ENCODE data around the gene SNAP47. TPM values are rescaled to one million over a fixed set of nuclear protein-coding genes. Genes with fewer than 3 reads are reported as not detected.

SNAP47 gene
- total and polyA plus RNA-seq, 9 of the 15 experiments (the other 6 are each of a cell fraction or from before 2014, with no cell fraction given): 2.5 to 41.3 (median 32.6) TPM

GRCh38 chr1:227731241-227731677, 4.0 kb upstream of the SNAP47 start:
- peak overlapping the region in 1 of 2 experiments; percentile 22; a peak in 1 of 4 replicates for H3K9ac ChIP-seq (ENCODE audit: insufficient read depth in 1 of 2, low read depth in 2 of 2, low read length in 2 of 2)
- peaks cover 17% of the 10 kb centered on the region for H4K20me1 ChIP-seq (replicated peaks; ENCODE audit: control insufficient read depth, insufficient read depth, low read length)
- no TSS peak for BruUV-seq (replicated peaks)
- no peak overlapping the region for H3K27ac ChIP-seq (ENCODE audit: extremely low read depth, low read depth, low read length)
- no peaks in the 10 kb centered on the region for H3K9me1 ChIP-seq (ENCODE audit: control insufficient read depth, insufficient read depth, low read length)
- no peak for ATAC-seq
- peaks cover 36% of the 10 kb centered on the region for H3K79me2 ChIP-seq (ENCODE audit: control insufficient read depth, insufficient read depth, low read length)
- no peaks in the 10 kb centered on the region for H3K9me3 ChIP-seq (replicated peaks; ENCODE audit: control insufficient read depth, insufficient read depth, low read depth, low read length)
- H3K4me1 ChIP-seq (replicated peaks in 1 of 2; ENCODE audit: control insufficient read depth in 2 of 2, insufficient read depth in 2 of 2, low read length in 2 of 2): peaks cover 17 to 84% of the 10 kb centered on the region in 2 experiments
- in situ Hi-C loops (cut with MboI) (no loop called here), intact Hi-C loops (cut with micrococcal nuclease) (no loop called here)
- no peak for FAIRE-seq
- no peak overlapping the region for H3K4me2 ChIP-seq (ENCODE audit: insufficient read depth, low read length)
- TF ChIP-seq ZNF124 (CRISPR knock-in tag; IDR thresholded peaks at IDR 0.05) (0 out of 2 replicates have a peak, but pooled peaks have one; percentile 32), RBFOX2 (IDR thresholded peaks at IDR 0.05; ENCODE audit: low read depth, low read length) (peak; percentile 3; the same call in 1 of the 2 replicates), MEIS2 (IDR thresholded peaks at IDR 0.05; ENCODE audit: partially characterized antibody) (no peak), POLR2G (IDR thresholded peaks at IDR 0.05; ENCODE audit: low read depth, low read length) (peak; percentile 55; the same call in 1 of the 2 replicates), ELF1 (tag; IDR thresholded peaks at IDR 0.05) (no peak)
- no peak overlapping the region for H3K4me3 ChIP-seq
- DNase-seq (ENCODE audit: extremely low read depth in 1 of 4, low spot score in 3 of 4): no peak
- CTCF ChIA-PET (ENCODE audit: low intra/inter-chr PET ratio): no interaction called here
- H3K36me3 ChIP-seq (ENCODE audit: control insufficient read depth, insufficient read depth, low read length): peaks cover 35% of the 10 kb centered on the region; the same call in 2 of the 3 replicates
- POLR2A ChIA-PET: interaction anchor here (0.5 to 1.1 kb wide), 4 partner anchors 44 to 1304 kb away, joined by 3 to 4 read pairs (median 4); no protein-coding TSS in a partner anchor
- H2AFZ ChIP-seq (ENCODE audit: low read depth, low read length): no peak overlapping the region
- no peaks in the 10 kb centered on the region for H3K27me3 ChIP-seq (ENCODE audit: control insufficient read depth in 2 of 2, insufficient read depth in 2 of 2, low read length in 2 of 2)
- WGBS (ENCODE audit: insufficient coverage, low coverage, missing lambda C conversion rate): 89% methylated on average over 11 of the region's 11 CpGs
